GM19193 (cell line): ENCODE data around the gene DCXR.

Experiments
- POLR2A ChIP-seq: IDR thresholded peaks from 4 replicates; pipeline ENCODE4 v1.6.1; 2011; ENCODE audit not compliant: insufficient read depth, insufficient read length; ENCODE audit errors: extremely low read depth

DCXR gene

DNA sequence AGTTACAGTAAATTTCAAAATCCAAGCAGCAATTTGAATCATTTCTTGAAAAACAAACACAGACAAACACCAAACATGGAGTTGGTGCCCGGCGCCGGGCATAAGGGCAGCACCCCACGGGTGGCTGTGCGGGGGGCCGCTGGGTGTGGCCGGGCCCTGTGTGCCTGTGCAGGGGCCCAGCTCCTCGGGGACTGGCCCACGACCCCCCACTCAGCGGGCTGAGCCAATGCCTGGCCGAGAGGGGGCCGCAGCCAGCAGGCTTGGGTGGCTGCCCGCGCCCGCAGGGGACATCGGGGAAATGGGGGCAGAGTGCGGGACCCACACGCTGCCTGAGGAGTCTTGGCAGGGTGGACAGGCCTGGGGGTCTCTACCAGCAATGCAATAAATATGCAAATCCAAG lies 40.9 kb upstream of the DCXR start:
- TF ChIP-seq POLR2A = no peak

DNA sequence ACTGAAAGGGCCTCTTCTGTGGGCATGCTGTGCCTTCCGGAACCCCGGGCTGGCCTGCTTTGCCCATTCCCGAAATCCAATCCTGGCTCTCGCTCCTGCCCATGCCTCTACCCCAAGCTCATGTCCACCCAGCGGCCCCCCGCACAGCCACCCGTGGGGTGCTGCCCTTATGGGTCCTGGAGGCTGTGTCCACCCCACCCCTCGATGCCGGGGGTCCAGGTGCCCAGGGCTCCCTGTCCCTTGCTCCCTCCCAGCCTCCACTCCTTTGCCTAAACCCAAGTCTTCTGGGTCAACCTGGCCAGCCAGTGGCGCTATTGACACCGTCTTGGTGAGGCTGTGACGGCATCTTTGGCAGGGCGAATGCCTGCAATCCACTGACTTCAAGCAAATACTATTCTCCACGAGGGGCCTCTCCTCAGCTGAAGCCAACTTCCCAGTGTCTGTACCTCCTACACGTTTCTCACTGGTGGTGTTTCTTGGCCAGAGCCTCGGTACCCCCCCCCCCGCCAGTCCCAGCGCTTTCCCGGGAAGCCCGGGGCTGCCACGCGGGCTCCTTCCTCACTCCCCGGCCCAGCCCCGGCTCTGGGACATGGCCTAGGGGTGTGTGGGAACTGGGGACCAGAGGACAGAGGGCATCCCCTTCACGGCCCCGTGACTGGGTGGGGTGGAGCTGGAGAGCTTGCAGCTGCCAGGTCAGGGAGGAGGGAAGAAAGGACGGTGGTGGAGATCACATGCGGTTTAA lies 40.3 kb upstream of the DCXR start:
- peak; percentile 12 for TF ChIP-seq POLR2A

DNA sequence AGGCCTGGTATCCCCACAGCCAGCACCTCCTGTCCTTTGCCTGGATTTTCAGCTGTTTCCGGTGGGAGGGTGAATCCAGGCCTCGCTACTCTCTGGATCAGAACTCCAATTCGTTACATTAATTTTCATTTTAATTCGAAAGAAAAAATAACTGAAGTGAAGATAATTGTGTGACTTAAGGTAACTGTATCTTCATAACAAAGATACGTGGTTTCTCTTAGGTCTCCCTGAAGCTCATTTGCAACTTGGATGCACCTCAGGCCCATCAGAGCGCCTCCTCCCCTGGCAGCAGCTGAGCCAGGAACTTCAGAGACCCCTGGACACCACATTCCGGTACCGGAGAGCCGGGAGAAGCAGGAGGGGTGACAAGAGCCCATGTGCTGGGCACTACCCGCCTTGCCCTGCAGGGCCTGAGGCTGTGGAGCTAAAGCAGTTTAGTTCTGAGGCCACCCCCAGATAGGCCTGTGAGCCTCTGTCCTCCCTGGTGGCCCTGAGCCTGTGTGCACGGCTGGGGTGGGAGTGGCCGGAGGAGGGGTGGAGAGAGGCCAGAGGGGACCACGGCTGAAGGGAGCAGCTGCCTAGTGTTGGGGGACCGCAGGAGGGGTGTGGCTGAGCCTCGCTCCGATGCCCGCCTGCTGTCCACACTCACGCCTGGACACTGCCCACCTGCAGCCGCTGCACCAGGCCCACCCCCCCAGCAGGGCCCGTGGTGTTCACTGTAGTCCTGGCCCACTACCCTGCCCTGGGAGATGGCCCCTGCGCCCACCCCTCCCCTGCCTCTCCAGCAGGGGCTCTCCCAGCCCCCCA lies 39.5 kb upstream of the DCXR start:
- TF ChIP-seq POLR2A = peak; percentile 51

DNA sequence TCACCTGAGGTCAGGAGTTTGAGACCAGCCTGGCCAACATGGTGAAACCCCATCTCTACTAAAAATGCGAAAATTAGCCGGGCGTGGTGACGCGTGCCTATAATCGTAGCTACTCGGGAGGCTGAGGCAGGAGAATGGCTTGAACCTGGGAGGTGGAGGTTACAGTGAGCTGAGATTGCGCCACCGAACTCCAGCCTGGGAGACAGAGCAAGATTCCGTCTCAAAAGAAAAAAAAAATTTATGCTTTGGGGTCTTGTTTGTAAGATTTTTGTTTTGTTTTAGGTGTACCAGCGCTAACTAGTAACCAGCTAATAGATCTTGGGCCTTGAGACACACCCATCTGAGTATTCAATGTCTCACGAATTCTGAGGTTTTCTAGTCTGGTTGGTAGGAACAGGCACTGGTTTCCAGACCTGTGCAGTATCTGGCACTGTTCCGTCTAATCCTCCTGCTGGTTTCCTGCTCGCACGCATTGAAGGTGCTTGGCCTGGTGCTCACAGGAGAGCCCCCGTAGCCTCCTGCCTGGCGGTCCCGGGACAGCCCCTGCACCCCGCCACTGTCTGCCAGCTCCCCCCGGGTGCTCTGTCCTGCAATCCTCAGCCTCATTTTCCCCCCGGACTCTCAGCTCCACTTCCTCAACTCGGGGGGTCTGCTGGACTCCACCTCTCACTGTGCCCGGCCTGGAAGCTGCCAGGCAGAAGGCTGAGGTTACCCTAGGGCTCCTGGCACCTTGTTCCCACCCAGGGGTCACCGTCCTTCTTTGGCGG lies 38.7 kb upstream of the DCXR start:
- no peak for TF ChIP-seq POLR2A

DNA sequence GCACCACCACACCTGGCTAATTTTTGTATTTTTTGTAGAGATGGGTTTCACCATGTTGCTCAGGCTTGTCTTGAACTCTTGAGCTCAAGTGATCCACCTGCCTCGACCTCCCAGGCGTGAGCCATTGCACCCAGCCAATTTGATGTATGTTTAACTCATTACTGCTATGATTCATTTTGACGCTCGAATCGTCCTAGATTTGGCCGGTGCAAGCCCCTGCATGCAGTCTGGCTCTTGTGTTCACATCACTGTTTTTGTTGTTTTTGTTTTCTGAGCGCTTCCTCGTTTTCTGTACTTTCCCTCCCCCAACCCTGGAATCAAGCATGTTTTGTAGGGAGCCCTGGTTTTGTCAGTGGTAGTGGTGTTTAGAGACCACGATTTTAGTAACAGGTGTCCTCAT lies 35.9 kb upstream of the DCXR start:
- no peak for TF ChIP-seq POLR2A

DNA sequence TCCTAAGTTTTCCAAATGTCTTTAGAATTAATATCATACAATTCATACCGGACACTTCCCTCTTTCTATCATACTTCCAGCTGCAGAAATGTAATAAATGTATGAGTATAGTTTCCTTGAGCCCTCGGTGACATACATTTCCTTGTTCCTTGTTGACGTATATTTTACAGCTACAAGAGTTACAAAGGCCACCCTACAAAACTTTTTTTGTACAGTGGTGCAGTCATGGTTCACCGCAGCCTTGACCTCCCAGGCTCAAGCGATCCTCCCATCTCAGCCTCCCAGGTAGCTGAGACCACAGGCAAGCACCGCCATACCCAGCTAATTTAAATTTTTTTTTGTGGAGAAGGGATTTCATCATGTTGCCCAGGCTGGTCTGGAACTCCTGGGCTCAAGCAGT lies 35.3 kb upstream of the DCXR start:
- no peak for TF ChIP-seq POLR2A

DNA sequence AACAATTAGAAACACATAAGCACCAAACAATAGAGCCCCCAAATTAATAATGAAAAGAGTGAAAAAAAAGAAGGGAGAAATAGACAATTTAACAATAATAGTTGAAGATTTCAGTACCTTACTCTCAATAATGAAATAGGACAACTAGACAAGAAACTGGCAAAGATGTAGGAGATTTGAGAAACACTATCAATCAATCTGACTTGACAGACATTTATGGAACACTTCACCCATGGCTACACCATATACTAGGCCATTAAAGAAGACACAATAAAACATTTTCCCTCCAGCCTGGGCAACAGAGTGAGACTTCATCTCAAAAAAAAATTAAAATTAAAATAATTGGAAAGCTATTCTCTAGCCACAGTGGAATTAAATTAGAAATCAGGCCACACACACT lies 33.1 kb upstream of the DCXR start:
- no peak for TF ChIP-seq POLR2A

DNA sequence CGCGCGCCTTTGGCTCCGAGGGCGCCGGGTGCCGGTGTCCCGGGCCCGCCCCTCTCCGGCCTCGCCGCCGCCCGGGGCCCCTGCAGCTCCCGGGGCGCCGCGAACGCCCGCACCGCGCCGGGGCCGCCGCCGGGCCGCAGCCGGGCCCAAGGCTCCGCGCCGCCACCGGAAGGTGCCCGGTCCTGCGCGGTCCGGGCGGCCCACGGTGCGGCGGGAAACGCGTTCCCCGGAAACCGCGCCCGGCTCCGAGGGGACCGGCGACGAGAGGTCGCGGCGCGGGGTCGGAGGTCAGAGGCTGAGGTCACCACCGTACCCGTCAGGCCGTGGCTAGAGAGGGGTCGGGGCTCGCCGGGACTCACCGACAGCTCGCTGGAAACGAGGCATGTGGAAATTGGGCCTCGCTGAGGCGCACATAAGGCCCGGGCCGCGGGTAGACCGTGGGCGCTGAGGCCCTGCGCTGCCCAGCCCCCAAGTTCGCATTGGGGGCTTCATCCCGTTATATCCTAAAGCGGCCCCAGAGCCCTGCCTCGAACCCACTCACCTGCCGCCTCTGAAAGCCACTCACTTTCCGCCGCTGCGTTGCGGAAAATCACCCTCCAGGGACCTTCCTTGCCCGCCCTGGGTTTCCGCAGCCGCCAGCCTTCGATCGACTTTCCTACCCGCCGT lies 28.3 kb upstream of the DCXR start, which contains the start of gene DUS1L:
Gene DUS1L (minus strand): TSS at position 167 of the 666 bp plus-strand sequence. CDS start 745 bp downstream, outside the sequence.
- TF ChIP-seq POLR2A = peak; percentile 74

DNA sequence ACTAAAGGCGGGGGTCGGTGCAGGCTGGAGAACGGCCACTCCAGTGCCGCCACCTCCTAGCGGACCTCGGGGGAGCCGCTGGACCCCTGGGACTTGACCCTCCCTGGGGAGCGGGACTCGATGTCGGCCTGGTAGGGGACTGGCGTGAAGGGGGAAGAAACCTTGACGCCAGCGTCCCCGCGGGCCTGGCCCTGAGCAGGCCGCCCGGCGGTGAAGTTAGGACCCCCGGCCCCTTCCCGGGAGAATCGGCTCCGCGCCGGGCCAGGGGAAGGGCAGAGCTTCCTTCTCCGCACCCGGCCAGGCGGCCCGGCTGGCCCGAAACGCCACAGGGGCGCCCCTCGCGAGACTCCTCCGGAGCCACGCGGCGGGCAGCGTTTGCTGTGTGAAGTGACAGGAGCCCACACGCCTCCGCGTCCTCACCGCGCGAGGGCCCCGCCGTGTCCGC lies 27.7 kb upstream of the DCXR start:
- no peak for TF ChIP-seq POLR2A

DNA sequence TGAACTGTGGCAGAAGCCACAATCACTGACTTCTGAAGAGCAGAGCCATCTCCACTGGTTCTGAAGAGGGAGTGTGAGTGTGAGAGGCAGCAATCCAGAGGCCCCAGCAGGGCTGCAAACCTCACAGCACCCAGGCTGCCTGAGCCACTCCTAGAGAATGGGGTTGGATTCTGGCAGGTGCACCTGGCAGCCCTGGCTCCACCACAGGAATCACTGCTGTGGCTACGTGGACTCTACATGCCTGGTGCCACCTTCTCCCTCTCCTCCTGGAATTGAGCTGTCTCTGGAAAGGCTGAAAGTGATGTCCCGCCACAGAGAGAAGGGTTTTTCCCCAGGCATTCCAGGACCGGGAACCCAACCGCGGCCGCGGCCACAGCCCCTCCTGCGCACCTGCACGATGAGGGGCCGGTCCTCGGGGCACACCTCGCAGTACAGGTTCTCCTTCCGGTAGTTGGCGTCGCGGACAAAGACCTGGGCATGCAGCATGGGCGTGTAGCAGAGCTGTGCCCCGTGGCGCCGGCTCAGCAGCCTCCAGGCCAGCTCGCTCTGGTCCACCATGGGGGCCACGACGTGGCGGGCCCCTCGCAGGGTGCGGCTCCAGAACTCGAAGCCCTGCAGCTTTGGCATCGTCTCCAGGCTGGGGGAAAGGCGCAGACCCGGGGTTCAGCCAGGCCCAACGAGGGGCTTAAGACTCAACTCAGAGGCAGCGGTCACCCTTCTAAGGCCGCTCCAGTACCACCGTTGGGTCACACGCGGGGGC lies 27.1 kb upstream of the DCXR start:
- TF ChIP-seq POLR2A = no peak

DNA sequence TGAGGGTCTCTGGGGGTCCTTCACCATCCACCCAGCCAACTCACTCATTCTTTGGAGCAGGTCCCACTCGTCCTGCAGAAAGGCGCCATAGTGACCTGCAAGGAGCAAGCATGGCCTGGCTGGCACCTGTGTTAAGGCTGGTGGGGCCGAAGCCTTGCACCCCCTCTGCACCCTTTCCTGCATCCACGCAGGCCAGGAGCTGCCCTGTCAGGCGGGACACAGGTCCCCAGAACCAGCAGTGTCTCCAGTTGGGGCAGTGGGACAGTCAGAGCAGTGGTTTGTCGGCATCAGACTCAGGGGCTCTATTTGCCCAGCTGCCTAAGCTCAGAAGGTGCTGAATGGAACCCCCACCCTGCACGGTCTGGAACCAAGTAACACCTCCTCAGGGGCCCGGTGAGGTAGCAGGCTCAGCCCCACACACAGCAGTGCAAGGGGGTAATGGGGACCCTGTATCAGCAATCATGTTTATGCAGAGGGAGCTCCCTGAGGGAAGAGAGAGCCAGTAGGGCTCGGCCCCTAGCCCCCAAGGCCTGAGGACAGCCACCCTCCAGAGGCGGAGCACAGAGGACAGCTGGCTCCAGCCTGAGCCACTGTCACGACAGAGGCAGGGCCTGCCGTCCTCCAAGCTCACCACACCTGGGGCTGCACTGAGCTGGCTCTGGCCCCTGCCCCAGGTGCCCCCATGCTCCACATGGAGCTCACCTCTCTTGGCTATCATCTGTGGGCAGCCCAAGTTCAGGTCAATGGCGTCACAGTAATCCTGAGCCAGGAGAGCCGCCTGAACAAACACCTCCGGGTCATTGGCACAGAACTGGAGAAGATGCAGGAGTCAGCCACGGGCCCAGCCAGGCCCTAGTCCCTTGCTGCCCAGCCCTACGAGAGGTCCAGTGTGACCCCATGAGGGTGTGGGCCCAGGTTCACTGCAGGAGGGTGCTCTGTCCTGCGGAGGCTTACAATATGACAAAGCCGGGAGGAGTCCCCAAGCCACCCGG lies 26.2 kb upstream of the DCXR start:
- no peak for TF ChIP-seq POLR2A

DNA sequence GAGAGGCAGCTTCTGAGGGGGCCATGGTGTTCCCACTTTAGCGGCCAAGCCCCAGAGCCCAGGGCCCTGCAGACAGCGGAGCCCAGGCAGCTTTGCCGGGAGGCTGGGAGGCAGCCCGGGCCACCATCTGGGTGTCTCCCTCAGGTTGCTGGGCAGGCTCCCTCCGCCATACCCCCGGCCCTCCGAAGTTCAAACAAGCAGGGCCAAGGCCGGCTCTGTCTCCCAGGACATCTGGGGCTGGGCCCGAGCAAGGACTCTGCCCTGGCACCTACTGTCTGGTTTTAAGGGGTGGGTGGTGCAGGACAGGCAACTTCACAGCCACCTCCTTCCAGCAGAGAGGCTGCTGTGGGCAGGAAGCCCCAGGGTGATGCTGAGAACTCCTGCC lies 25.5 kb upstream of the DCXR start:
- TF ChIP-seq POLR2A = no peak
